GM10266 (cell line): ENCODE results near the gene ELK3.

Source experiments
- DNase-seq: peaks from one replicate; pipeline ENCODE4 v3.0.0; 2012; ENCODE audit errors: extremely low spot score
- CTCF ChIP-seq: IDR thresholded peaks from 2 replicates; pipeline ENCODE4 v1.5.1; 2012; ENCODE audit warnings: mild to moderate bottlenecking, low read depth; ENCODE audit not compliant: control insufficient read depth, insufficient read depth; ENCODE audit errors: missing control alignments

The ELK3 gene

GRCh38 chr12:96266238-96266637 is 72.1 kb downstream of the ELK3 start:
- no peak for DNase-seq
- no peak for TF ChIP-seq CTCF

- DNase-seq: no peak
- TF ChIP-seq CTCF: no peak
These were observed 77.5 kb downstream of the ELK3 start for GRCh38 chr12:96271469-96272199.

GRCh38 chr12:96274331-96274730 is 80.2 kb downstream of the ELK3 start:
- no peak for DNase-seq

GRCh38 chr12:96285158-96285557 is 91.0 kb downstream of the ELK3 start:
- no peak for TF ChIP-seq CTCF
- no peak for DNase-seq

More at GRCh38 chr12:96274331-96274730, 80.2 kb downstream of the ELK3 start:
- no peak for TF ChIP-seq CTCF

GRCh38 chr12:96289067-96289466 is 94.9 kb downstream of the ELK3 start:
- no peak for DNase-seq
- no peak for TF ChIP-seq CTCF

- DNase-seq: no peak
- TF ChIP-seq CTCF: no peak
These were observed 98.9 kb downstream of the ELK3 start for GRCh38 chr12:96293093-96293492.

- DNase-seq: no peak
- TF ChIP-seq CTCF: no peak
These were observed 100.7 kb downstream of the ELK3 start for GRCh38 chr12:96294831-96295230.
